ENCODE measurements around the gene EHF. TPM values are rescaled to one million over a fixed set of nuclear protein-coding genes. Genes with fewer than 3 reads are reported as not detected.

EHF gene
- polyA plus RNA-seq, 1 donor (not counting 4 experiments of a cell fraction or from before 2014, with no cell fraction given) = 64.2 TPM

- Histone ChIP-seq H3K79me2 (ENCODE audit: control insufficient read depth, insufficient read depth, low read length) (no peaks in the 10 kb centered on the region), H3K27ac (ENCODE audit: control insufficient read depth, insufficient read depth, low read length) (no peak overlapping the region), H3K4me2 (ENCODE audit: control insufficient read depth, extremely low read depth, insufficient read depth, low read depth, low read length) (no peak overlapping the region), H3K4me3 (ENCODE audit: control insufficient read depth in 2 of 3, extremely low read depth in 1 of 3, insufficient read depth in 2 of 3, low read depth in 1 of 3, low read length in 3 of 3) (no peak overlapping the region), H2AFZ (ENCODE audit: control insufficient read depth, low read length) (no peak overlapping the region), H3K9ac (ENCODE audit: control insufficient read depth, extremely low read depth, insufficient read depth, low read length) (no peak overlapping the region), H3K4me1 (ENCODE audit: control insufficient read depth, extremely low read depth, insufficient read depth, low read length) (peaks cover 56% of the 10 kb centered on the region), H3K9me1 (ENCODE audit: control insufficient read depth, extremely low read depth, insufficient read depth, low read length) (no peaks in the 10 kb centered on the region), H3K9me3 (ENCODE audit: control insufficient read depth, low read depth, low read length) (no peaks in the 10 kb centered on the region), H4K20me1 (ENCODE audit: control insufficient read depth, extremely low read depth, insufficient read depth, low read length) (no peaks in the 10 kb centered on the region), H3K36me3 (ENCODE audit: control insufficient read depth in 2 of 2, extremely low read depth in 1 of 2, insufficient read depth in 2 of 2, low read length in 2 of 2) (no peaks in the 10 kb centered on the region), H3K27me3 (ENCODE audit: control insufficient read depth, extremely low read depth, insufficient read depth, low read length) (no peaks in the 10 kb centered on the region)
- dilution Hi-C loops (cut with MboI; ENCODE audit: extremely low pct_ligation_motif_present, low sequenced_read_pairs) = no loop called here
- no peak for DNase-seq (ENCODE audit: low read depth, low spot score)
- TF ChIP-seq CTCF (optimal IDR thresholded peaks at IDR 0.05 in 1 of 3, IDR thresholded peaks at IDR 0.05 in 1 of 3, conservative IDR thresholded peaks at IDR 0.05 in 1 of 3; ENCODE audit: extremely low read depth in 1 of 3, insufficient read depth in 2 of 3, low read length in 3 of 3) (no peak), EZH2 (IDR thresholded peaks at IDR 0.05; ENCODE audit: low read length) (no peak)
- no peak for FAIRE-seq
Measured at GRCh38 chr11:34603129-34604001, 17.5 kb upstream of the EHF start.

- Histone ChIP-seq H3K79me2 (ENCODE audit: control insufficient read depth, insufficient read depth, low read length) (no peaks in the 10 kb centered on the region), H3K27ac (ENCODE audit: control insufficient read depth, insufficient read depth, low read length) (no peak overlapping the region), H3K4me3 (ENCODE audit: control insufficient read depth in 2 of 3, extremely low read depth in 1 of 3, insufficient read depth in 2 of 3, low read depth in 1 of 3, low read length in 3 of 3) (no peak overlapping the region), H3K9ac (ENCODE audit: control insufficient read depth, extremely low read depth, insufficient read depth, low read length) (no peak overlapping the region), H3K4me2 (ENCODE audit: control insufficient read depth, extremely low read depth, insufficient read depth, low read depth, low read length) (no peak overlapping the region), H3K9me3 (ENCODE audit: control insufficient read depth, low read depth, low read length) (no peaks in the 10 kb centered on the region), H3K4me1 (ENCODE audit: control insufficient read depth, extremely low read depth, insufficient read depth, low read length) (peaks cover 54% of the 10 kb centered on the region), H3K36me3 (ENCODE audit: control insufficient read depth in 2 of 2, extremely low read depth in 1 of 2, insufficient read depth in 2 of 2, low read length in 2 of 2) (no peaks in the 10 kb centered on the region), H3K27me3 (ENCODE audit: control insufficient read depth, extremely low read depth, insufficient read depth, low read length) (no peaks in the 10 kb centered on the region), H2AFZ (ENCODE audit: control insufficient read depth, low read length) (no peak overlapping the region), H3K9me1 (ENCODE audit: control insufficient read depth, extremely low read depth, insufficient read depth, low read length) (no peaks in the 10 kb centered on the region), H4K20me1 (ENCODE audit: control insufficient read depth, extremely low read depth, insufficient read depth, low read length) (no peaks in the 10 kb centered on the region)
- DNase-seq (ENCODE audit: low read depth, low spot score) (no peak), FAIRE-seq (no peak)
- dilution Hi-C loops (cut with MboI; ENCODE audit: extremely low pct_ligation_motif_present, low sequenced_read_pairs) = no loop called here
- TF ChIP-seq EZH2 (IDR thresholded peaks at IDR 0.05; ENCODE audit: low read length) (no peak), CTCF (optimal IDR thresholded peaks at IDR 0.05 in 1 of 3, IDR thresholded peaks at IDR 0.05 in 1 of 3, conservative IDR thresholded peaks at IDR 0.05 in 1 of 3; ENCODE audit: extremely low read depth in 1 of 3, insufficient read depth in 2 of 3, low read length in 3 of 3) (no peak)
Measured at GRCh38 chr11:34604145-34604544, 16.7 kb upstream of the EHF start.

All from keratinocyte (primary cell).